HEK293 (cell line): ENCODE results near the gene PCCA.

ENCODE experiments used
- CTCF ChIA-PET: fragments of 350-600 bp; formaldehyde crosslinking; extraction: SDS; loops from one replicate; lab custom pipeline; 2021; ENCODE audit warnings: antibody characterized with exemption; lab: Yijun Ruan, JAX
- POLR2A ChIA-PET: fragments of 300-600 bp; formaldehyde crosslinking; extraction: SDS; loops from one replicate; lab custom pipeline; 2020; ENCODE audit warnings: antibody characterized with exemption, inconsistent platforms; lab: Yijun Ruan, JAX
- H3K27ac ChIP-seq: fragments of 200-500 bp; sonication (Bioruptor generic); 2 replicates; pipeline ENCODE4 v1.5.1; 2014; ENCODE audit warnings: low read depth, low read length, control low read depth, inconsistent platforms; ENCODE audit errors: extremely low read depth
- H3K36me3 ChIP-seq, 2 experiments: fragments of 200-500 bp in 1 of 2; sonication (Bioruptor generic) in 1 of 2; 1 replicate in 1 of 2; 2 replicates in 1 of 2; pipeline ENCODE4 v1.5.1; 2014 to 2017; ENCODE audit warnings: inconsistent platforms in 2 of 2, low read length in 2 of 2; ENCODE audit not compliant: control insufficient read depth in 2 of 2, insufficient read depth in 1 of 2
- H3K4me1 ChIP-seq: fragments of 200-500 bp; sonication (Bioruptor generic); 2 replicates; pipeline ENCODE4 v1.5.1; 2014; ENCODE audit warnings: mild to moderate bottlenecking, low read length, inconsistent platforms; ENCODE audit not compliant: control insufficient read depth, insufficient read depth
- H3K4me3 ChIP-seq: 2 replicates; pipeline ENCODE4 v1.5.1; 2011; ENCODE audit warnings: low read depth, mild to moderate bottlenecking, control low read depth, low read length, moderate library complexity
- H3K9me3 ChIP-seq: fragments of 200-500 bp; sonication (Bioruptor generic); 2 replicates; pipeline ENCODE4 v1.5.1; 2014; ENCODE audit warnings: low read depth, low read length, inconsistent platforms; ENCODE audit not compliant: control insufficient read depth, insufficient read depth
- AEBP2 ChIP-seq: fragments of 450-650 bp; formaldehyde crosslinking; IDR thresholded peaks from 2 replicates; pipeline ENCODE4 v1.5.1; 2016; ENCODE audit warnings: missing biosample characterization, missing genetic modification characterization, borderline replicate concordance
- OVOL3 ChIP-seq: fragments of 450-650 bp; formaldehyde crosslinking; IDR thresholded peaks from 2 replicates; pipeline ENCODE4 v1.5.1; 2016; ENCODE audit warnings: missing biosample characterization, missing genetic modification characterization
- PBX3 ChIP-seq: sonication (generic); formaldehyde crosslinking; IDR thresholded peaks from 2 replicates; pipeline ENCODE4 v1.8.1; 2022; ENCODE audit warnings: mild to moderate bottlenecking, moderate library complexity, missing genetic modification reagents
- PRDM10 ChIP-seq: fragments of 450-650 bp; formaldehyde crosslinking; IDR thresholded peaks from 2 replicates; pipeline ENCODE4 v1.5.1; 2016; ENCODE audit warnings: missing biosample characterization, missing genetic modification characterization
- SP3 ChIP-seq: fragments of 450-650 bp; formaldehyde crosslinking; IDR thresholded peaks from 2 replicates; pipeline ENCODE4 v1.5.1; 2016; ENCODE audit warnings: missing biosample characterization, missing genetic modification characterization
- TCF7L2 ChIP-seq: IDR thresholded peaks from 2 replicates; pipeline ENCODE4 v1.6.1; 2011; ENCODE audit warnings: low read depth, mild to moderate bottlenecking, inconsistent platforms, low read length, moderate library complexity, borderline replicate concordance
- ZBTB1 ChIP-seq: fragments of 450-650 bp; formaldehyde crosslinking; IDR thresholded peaks from 2 replicates; pipeline ENCODE4 v1.5.1; 2016; ENCODE audit warnings: missing biosample characterization, missing genetic modification characterization
- ZBTB21 ChIP-seq: fragments of 450-650 bp; formaldehyde crosslinking; IDR thresholded peaks from 2 replicates; pipeline ENCODE4 v1.5.1; 2017; ENCODE audit warnings: missing biosample characterization, missing genetic modification characterization
- ZBTB49 ChIP-seq: fragments of 450-650 bp; formaldehyde crosslinking; IDR thresholded peaks from 2 replicates; pipeline ENCODE4 v1.5.1; 2016; ENCODE audit warnings: missing biosample characterization, missing genetic modification characterization, low read depth
- ZFP3 ChIP-seq: fragments of 450-650 bp; formaldehyde crosslinking; IDR thresholded peaks from 2 replicates; pipeline ENCODE4 v1.5.1; 2016; ENCODE audit warnings: low read depth, missing biosample characterization, missing genetic modification characterization
- ZNF138 ChIP-seq: fragments of 450-650 bp; formaldehyde crosslinking; IDR thresholded peaks from 2 replicates; pipeline ENCODE4 v1.5.1; 2016; ENCODE audit warnings: missing biosample characterization, missing genetic modification characterization, borderline replicate concordance
- ZNF175 ChIP-seq: fragments of 450-650 bp; formaldehyde crosslinking; IDR thresholded peaks from 2 replicates; pipeline ENCODE4 v1.5.1; 2016; ENCODE audit warnings: missing biosample characterization, missing genetic modification characterization
- ZNF473 ChIP-seq: fragments of 450-650 bp; formaldehyde crosslinking; IDR thresholded peaks from 2 replicates; pipeline ENCODE4 v1.5.1; 2017; ENCODE audit warnings: missing biosample characterization, missing genetic modification characterization
- ZNF624 ChIP-seq: fragments of 450-650 bp; formaldehyde crosslinking; IDR thresholded peaks from 2 replicates; pipeline ENCODE4 v1.5.1; 2017; ENCODE audit warnings: missing biosample characterization, missing genetic modification characterization
- ZSCAN30 ChIP-seq: fragments of 450-650 bp; IDR thresholded peaks from 2 replicates; pipeline ENCODE4 v1.5.1; 2018; ENCODE audit warnings: missing biosample characterization, mild to moderate bottlenecking, missing genetic modification characterization, moderate library complexity

PCCA gene

GRCh38 chr13:100044936-100045335 is 44.0 kb upstream of the PCCA start:
- H3K27ac ChIP-seq: no peak overlapping the region
- no peaks in the 10 kb centered on the region for H3K36me3 ChIP-seq

More at GRCh38 chr13:100044936-100045335, 44.0 kb upstream of the PCCA start:
- CTCF ChIA-PET: interaction anchor here (0.6 kb wide), 1 partner anchor 885 kb away, joined by 3 read pairs; no protein-coding TSS in a partner anchor
- Histone ChIP-seq H3K4me1 (peaks cover 5% of the 10 kb centered on the region; the same call in 1 of the 2 replicates), H3K4me3 (no peak overlapping the region), H3K9me3 (no peaks in the 10 kb centered on the region)
- POLR2A ChIA-PET: interaction anchor here (0.7 kb wide), 1 partner anchor 118 kb away, joined by 3 read pairs; no protein-coding TSS in a partner anchor
- no peak for TF ChIP-seq PBX3 (CRISPR knock-in tag)
- no peak for TF ChIP-seq AEBP2
- TF ChIP-seq SP3 (tag by site-specific recombination): no peak
- no peak for TF ChIP-seq ZNF138
- TF ChIP-seq ZBTB49: no peak
- no peak for TF ChIP-seq ZBTB1
- TF ChIP-seq ZBTB21 (tag by site-specific recombination): no peak
- TF ChIP-seq TCF7L2: no peak
- no peak for TF ChIP-seq PRDM10 (tag by site-specific recombination)
- TF ChIP-seq ZNF175 (tag by site-specific recombination): no peak
- TF ChIP-seq ZNF473 (tag by site-specific recombination): no peak
- TF ChIP-seq ZNF624: no peak
- no peak for TF ChIP-seq ZFP3 (tag by site-specific recombination)
- no peak for TF ChIP-seq ZSCAN30 (tag by site-specific recombination)
- TF ChIP-seq OVOL3 (tag by site-specific recombination): no peak
